Thoracic aorta (tissue), 2 donors: ENCODE results near the gene PBX4. TPM values are rescaled to one million over a fixed set of nuclear protein-coding genes. Genes with fewer than 3 reads are reported as not detected.

ENCODE experiments used
- ATAC-seq: fragments of 150-250 bp; one replicate; pipeline ENCODE4 v1.8.0; 2017; ENCODE audit warnings: low read depth; ENCODE audit not compliant: insufficient number of reproducible peaks, low FRiP score
- DNase-seq: peaks from one replicate; pipeline ENCODE4 v3.0.0-alpha.2; 2020; ENCODE audit warnings: low spot score
- H3K27ac ChIP-seq, 2 donors: fragments of 200-600 bp; sonication (generic); 1 replicate in 1 of 2; 2 replicates in 1 of 2; pipeline ENCODE4 v1.5.1; 2016; ENCODE audit warnings: mild to moderate bottlenecking in 2 of 2, moderate library complexity in 2 of 2
- H3K27me3 ChIP-seq: fragments of 200-600 bp; sonication (generic); replicated peaks from 2 replicates; pipeline ENCODE4 v1.6.0; 2016; ENCODE audit warnings: mild to moderate bottlenecking; ENCODE audit not compliant: insufficient read depth
- H3K36me3 ChIP-seq: fragments of 200-600 bp; sonication (generic); one replicate; pipeline ENCODE4 v1.5.1; 2016
- H3K4me1 ChIP-seq, 2 donors: fragments of 200-600 bp; sonication (generic); 1 replicate in 1 of 2; 2 replicates in 1 of 2; pipeline versions ENCODE4 v1.5.1 to v1.6.0; 2016; ENCODE audit warnings: low read depth in 2 of 2, mild to moderate bottlenecking in 1 of 2; ENCODE audit not compliant: control insufficient read depth in 1 of 2
- H3K4me3 ChIP-seq: fragments of 200-600 bp; sonication (generic); 2 replicates; pipeline ENCODE4 v1.5.1; 2016; ENCODE audit warnings: mild to moderate bottlenecking
- H3K9me3 ChIP-seq: fragments of 200-600 bp; sonication (generic); 2 replicates; pipeline ENCODE4 v1.5.1; 2016
- total RNA-seq, 2 donors: library from RNA; depleted of rRNA; stranded (reverse); fragments of >200 nt; gene quantifications; one replicate each; pipeline versions ENCODE4 v1.1.0 to v1.2.3, GENCODE V29; 2016
- TF ChIP-seq, protein P1 (sequence below): fragments of 200-600 bp; sonication (generic); IDR thresholded peaks from one replicate; pipeline ENCODE4 v1.5.1; 2019; ENCODE audit warnings: antibody characterized with exemption

The PBX4 gene
- total RNA-seq, 2 donors from 2014 or later, result not detected

- DNase-seq (no peak), ATAC-seq (no peak)
- TF ChIP-seq, protein P1, sequence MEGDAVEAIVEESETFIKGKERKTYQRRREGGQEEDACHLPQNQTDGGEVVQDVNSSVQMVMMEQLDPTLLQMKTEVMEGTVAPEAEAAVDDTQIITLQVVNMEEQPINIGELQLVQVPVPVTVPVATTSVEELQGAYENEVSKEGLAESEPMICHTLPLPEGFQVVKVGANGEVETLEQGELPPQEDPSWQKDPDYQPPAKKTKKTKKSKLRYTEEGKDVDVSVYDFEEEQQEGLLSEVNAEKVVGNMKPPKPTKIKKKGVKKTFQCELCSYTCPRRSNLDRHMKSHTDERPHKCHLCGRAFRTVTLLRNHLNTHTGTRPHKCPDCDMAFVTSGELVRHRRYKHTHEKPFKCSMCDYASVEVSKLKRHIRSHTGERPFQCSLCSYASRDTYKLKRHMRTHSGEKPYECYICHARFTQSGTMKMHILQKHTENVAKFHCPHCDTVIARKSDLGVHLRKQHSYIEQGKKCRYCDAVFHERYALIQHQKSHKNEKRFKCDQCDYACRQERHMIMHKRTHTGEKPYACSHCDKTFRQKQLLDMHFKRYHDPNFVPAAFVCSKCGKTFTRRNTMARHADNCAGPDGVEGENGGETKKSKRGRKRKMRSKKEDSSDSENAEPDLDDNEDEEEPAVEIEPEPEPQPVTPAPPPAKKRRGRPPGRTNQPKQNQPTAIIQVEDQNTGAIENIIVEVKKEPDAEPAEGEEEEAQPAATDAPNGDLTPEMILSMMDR, result no peak
- Histone ChIP-seq H3K4me3 (no peak overlapping the region), H3K36me3 (no peaks in the 10 kb centered on the region), H3K27me3 (no peaks in the 10 kb centered on the region), H3K27ac (no peak overlapping the region), H3K4me1 (peaks cover 4 to 16% of the 10 kb centered on the region in 2 donors), H3K9me3 (no peaks in the 10 kb centered on the region)
These were observed 84.6 kb downstream of the PBX4 start for GRCh38 chr19:19533841-19534240.

GRCh38 chr19:19532806-19533701 lies 85.4 kb downstream of the PBX4 start:
- Histone ChIP-seq H3K36me3 (peaks cover 3% of the 10 kb centered on the region), H3K9me3 (no peaks in the 10 kb centered on the region), H3K4me1 (peaks cover 1 to 8% of the 10 kb centered on the region in 2 donors), H3K27ac (no peak overlapping the region), H3K4me3 (no peak overlapping the region), H3K27me3 (no peaks in the 10 kb centered on the region)
- DNase-seq (no peak), ATAC-seq (no peak)
- TF ChIP-seq, protein P1, result no peak

GRCh38 chr19:19531951-19532805 lies 86.3 kb downstream of the PBX4 start:
- Histone ChIP-seq H3K4me1 (no peaks in the 10 kb centered on the region), H3K9me3 (no peaks in the 10 kb centered on the region), H3K27me3 (no peaks in the 10 kb centered on the region), H3K27ac (no peak overlapping the region), H3K36me3 (peaks cover 12% of the 10 kb centered on the region), H3K4me3 (peak overlapping the region; percentile 4)
- DNase-seq, result no peak
- TF ChIP-seq, protein P1, result peak; percentile 96
- peak; percentile 55 for ATAC-seq

DNA sequence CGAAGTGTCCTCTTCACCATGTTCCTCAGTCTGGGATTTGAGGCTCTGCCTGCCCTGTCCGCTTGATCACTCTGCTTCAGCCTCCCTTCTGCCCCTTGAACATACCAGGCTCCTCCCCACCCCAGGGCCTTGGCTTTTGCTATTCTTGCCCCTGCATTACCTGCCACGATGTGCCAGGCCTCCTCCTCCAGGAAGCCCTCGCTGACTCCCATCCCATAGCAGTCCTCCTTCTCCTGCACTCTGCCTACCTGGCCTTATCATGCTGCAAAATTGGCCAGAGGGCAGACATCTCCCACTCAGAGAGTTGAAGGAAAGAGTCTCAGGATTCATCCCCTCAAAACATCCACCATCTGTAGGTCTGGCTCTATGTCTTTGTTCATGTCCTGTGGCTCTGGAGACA lies 87.6 kb downstream of the PBX4 start:
- ATAC-seq, result no peak
- H3K9me3 ChIP-seq, result no peaks in the 10 kb centered on the region
- TF ChIP-seq, protein P1, result no peak
- no peak overlapping the region for H3K27ac ChIP-seq
- no peaks in the 10 kb centered on the region for H3K4me1 ChIP-seq
- H3K36me3 ChIP-seq, result peaks cover 15% of the 10 kb centered on the region
- H3K27me3 ChIP-seq, result no peaks in the 10 kb centered on the region
- no peak for DNase-seq
- no peak overlapping the region for H3K4me3 ChIP-seq

DNA sequence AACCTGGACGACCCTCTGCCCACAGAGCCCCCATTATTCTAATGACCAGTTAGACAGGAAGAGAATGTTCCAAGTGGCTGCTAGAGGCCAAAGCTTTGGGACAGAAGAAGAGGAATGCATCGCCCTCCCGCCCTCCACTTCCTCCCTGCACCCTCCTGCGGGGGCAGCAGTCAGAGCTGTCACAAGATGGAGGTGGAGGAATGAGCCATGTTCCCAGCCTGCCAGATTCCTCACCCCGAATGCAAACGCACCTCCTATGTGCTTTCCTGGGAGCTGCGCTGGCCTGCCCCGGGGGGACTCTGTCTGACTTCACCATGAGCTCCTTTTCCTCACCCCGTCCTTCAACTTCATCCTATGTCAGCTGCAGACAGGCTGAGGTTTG lies 88.1 kb downstream of the PBX4 start:
- TF ChIP-seq, protein P1, result no peak
- Histone ChIP-seq H3K27me3 (no peaks in the 10 kb centered on the region), H3K36me3 (peaks cover 17% of the 10 kb centered on the region), H3K4me3 (no peak overlapping the region), H3K9me3 (no peaks in the 10 kb centered on the region), H3K27ac (no peak overlapping the region), H3K4me1 (no peaks in the 10 kb centered on the region)
- no peak for ATAC-seq
- no peak for DNase-seq
